B cell (primary cell): ENCODE data around the gene NFKBIZ. TPM values are rescaled to one million over a fixed set of nuclear protein-coding genes. Genes with fewer than 3 reads are reported as not detected.

Experiments used
- ATAC-seq: fragments of 200-7000 bp; cut with Tn5 transposase; one replicate; pipeline ENCODE4 v1.10.0; 2021; ENCODE audit warnings: low read depth, mild to moderate bottlenecking, moderate number of reproducible peaks, moderate library complexity
- CTCF ChIA-PET: fragments of 350-600 bp; sonication (Branson Sonifier 250); formaldehyde crosslinking; loops from one replicate; lab custom pipeline; 2021; ENCODE audit warnings: antibody characterized with exemption, inconsistent platforms; lab: Charles Lee
- POLR2A ChIA-PET: fragments of 350-600 bp; sonication (Branson Sonifier 250); formaldehyde crosslinking; loops from one replicate; lab custom pipeline; 2021; ENCODE audit warnings: antibody characterized with exemption; lab: Charles Lee
- DNase-seq: peaks from one replicate; pipeline ENCODE4 v3.0.0; 2013
- H2AFZ ChIP-seq: 2 replicates; pipeline ENCODE4 v1.6.1; 2012; ENCODE audit warnings: mild to moderate bottlenecking, low read depth, low read length; ENCODE audit not compliant: insufficient read depth, poor library complexity, severe bottlenecking
- H3K27ac ChIP-seq, 2 donors: 1 replicate in 1 of 2; 2 replicates in 1 of 2; pipeline ENCODE4 v1.5.1; 2012 to 2013; ENCODE audit warnings: low read length in 2 of 2, mild to moderate bottlenecking in 2 of 2, moderate library complexity in 1 of 2
- H3K27me3 ChIP-seq, 4 experiments: fragments of 200-600 bp in 1 of 4; sonication (generic) in 1 of 4; replicated peaks in 1 of 4; 1 replicate in 2 of 4; 2 replicates in 2 of 4; pipeline versions ENCODE4 v1.6.1 to v1.7.0; 2013 to 2016; ENCODE audit warnings: low read length in 3 of 4, mild to moderate bottlenecking in 2 of 4, mixed read lengths in 1 of 4, moderate library complexity in 1 of 4; ENCODE audit not compliant: insufficient read depth in 4 of 4, control insufficient read depth in 3 of 4; ENCODE audit errors: control extremely low read depth in 1 of 4
- H3K36me3 ChIP-seq, 2 experiments: replicated peaks in 1 of 2; 1 replicate in 1 of 2; 2 replicates in 1 of 2; pipeline versions ENCODE4 v1.6.1 to v1.7.1; 2013; ENCODE audit warnings: low read length in 1 of 2; ENCODE audit not compliant: insufficient read depth in 2 of 2, control insufficient read depth in 1 of 2; ENCODE audit errors: control extremely low read depth in 1 of 2, extremely low read depth in 1 of 2
- H3K4me1 ChIP-seq, 2 donors: fragments of 200-600 bp in 1 of 2; sonication (generic) in 1 of 2; 1 replicate in 1 of 2; 2 replicates in 1 of 2; pipeline versions ENCODE4 v1.5.1 to v1.6.1; 2013 to 2017; ENCODE audit warnings: low read length in 2 of 2; ENCODE audit not compliant: control insufficient read depth in 2 of 2, insufficient read depth in 2 of 2
- H3K4me2 ChIP-seq: replicated peaks from 2 replicates; pipeline ENCODE3; 2012; ENCODE audit warnings: mild to moderate bottlenecking, low read depth, low read length; ENCODE audit not compliant: poor library complexity, severe bottlenecking
- H3K4me3 ChIP-seq, 5 experiments: fragments of 200-600 bp in 1 of 5; sonication (generic) in 1 of 5; 1 replicate in 3 of 5; 2 replicates in 2 of 5; pipeline versions ENCODE4 v1.5.1 to v1.7.0; 2011 to 2016; ENCODE audit warnings: low read length in 4 of 5, mild to moderate bottlenecking in 4 of 5, low read depth in 2 of 5, control low read depth in 1 of 5, moderate library complexity in 1 of 5; ENCODE audit not compliant: insufficient read depth in 1 of 5; ENCODE audit errors: control extremely low read depth in 1 of 5, extremely low read depth in 1 of 5
- H3K79me2 ChIP-seq: fragments of 200-600 bp; sonication (generic); one replicate; pipeline ENCODE4 v1.6.0; 2016; ENCODE audit warnings: low read length; ENCODE audit not compliant: control insufficient read depth, insufficient read depth
- H3K9ac ChIP-seq: fragments of 200-600 bp; sonication (generic); 2 replicates; pipeline ENCODE4 v1.6.1; 2017; ENCODE audit warnings: mild to moderate bottlenecking, low read length, moderate library complexity
- H3K9me3 ChIP-seq, 3 donors: one replicate each; pipeline versions ENCODE4 v1.6.1 to v1.7.1; 2013; ENCODE audit warnings: low read length in 2 of 3; ENCODE audit not compliant: control insufficient read depth in 2 of 3, insufficient read depth in 1 of 3; ENCODE audit errors: control extremely low read depth in 1 of 3
- H4K20me1 ChIP-seq: 2 replicates; pipeline ENCODE4 v1.6.0; 2012; ENCODE audit warnings: mild to moderate bottlenecking, low read length; ENCODE audit not compliant: insufficient read depth, control insufficient read depth, poor library complexity, severe bottlenecking
- H3K27ac Mint-ChIP-seq: one replicate; pipeline ENCODE4 v1.8.0; 2021; ENCODE audit warnings: mixed read lengths
- H3K27me3 Mint-ChIP-seq: one replicate; pipeline ENCODE4 v1.8.0; 2021; ENCODE audit warnings: mixed read lengths
- H3K4me1 Mint-ChIP-seq: one replicate; pipeline ENCODE4 v1.8.0; 2021; ENCODE audit warnings: mixed read lengths
- H3K4me3 Mint-ChIP-seq: one replicate; pipeline ENCODE4 v1.8.0; 2021; ENCODE audit warnings: mixed read lengths
- H3K9me3 Mint-ChIP-seq: one replicate; pipeline ENCODE4 v1.8.0; 2022; ENCODE audit warnings: mixed read lengths; ENCODE audit not compliant: insufficient read depth
- EZH2 ChIP-seq: IDR thresholded peaks from 2 replicates; pipeline ENCODE4 v1.6.1; 2012; ENCODE audit warnings: borderline replicate concordance, low read depth, mild to moderate bottlenecking, moderate library complexity, low read length; ENCODE audit not compliant: insufficient read depth, poor library complexity, severe bottlenecking
- WGBS: methylation state at CpG from one replicate; pipeline ENCODE4 v1.1.5; 2013; ENCODE audit warnings: missing lambda C conversion rate; ENCODE audit not compliant: insufficient coverage; 5-methylcytosine and 5-hydroxymethylcytosine counted together
- intact Hi-C: fragments of 100-400 bp; cut with micrococcal nuclease; formaldehyde crosslinking; loops from one replicate; pipeline ENCODE4 v1.10.0; 2022
- polyA plus RNA-seq: library from polyadenylated mRNA; depleted of rRNA; stranded (reverse); fragments of >200 nt; gene quantifications from 2 replicates; pipeline ENCODE4 v1.2.3, GENCODE V29; 2012
- total RNA-seq, 2 donors: library from RNA; stranded (reverse); fragments of 120-200 nt in 1 of 2; gene quantifications; 1 replicate in 1 of 2; 2 replicates in 1 of 2; pipeline versions ENCODE4 v1.2.3 to v1.2.4, GENCODE V29; 2013 to 2022
- TF ChIP-seq, protein P1 (sequence below): fragments of 200-600 bp; IDR thresholded peaks from one replicate; pipeline ENCODE4 v1.8.0; 2022; ENCODE audit warnings: antibody characterized with exemption, mild to moderate bottlenecking

Gene NFKBIZ
- total and polyA plus RNA-seq, 2 donors (not counting 1 experiment from before 2014, with no cell fraction given): 114 to 157 TPM

DNA sequence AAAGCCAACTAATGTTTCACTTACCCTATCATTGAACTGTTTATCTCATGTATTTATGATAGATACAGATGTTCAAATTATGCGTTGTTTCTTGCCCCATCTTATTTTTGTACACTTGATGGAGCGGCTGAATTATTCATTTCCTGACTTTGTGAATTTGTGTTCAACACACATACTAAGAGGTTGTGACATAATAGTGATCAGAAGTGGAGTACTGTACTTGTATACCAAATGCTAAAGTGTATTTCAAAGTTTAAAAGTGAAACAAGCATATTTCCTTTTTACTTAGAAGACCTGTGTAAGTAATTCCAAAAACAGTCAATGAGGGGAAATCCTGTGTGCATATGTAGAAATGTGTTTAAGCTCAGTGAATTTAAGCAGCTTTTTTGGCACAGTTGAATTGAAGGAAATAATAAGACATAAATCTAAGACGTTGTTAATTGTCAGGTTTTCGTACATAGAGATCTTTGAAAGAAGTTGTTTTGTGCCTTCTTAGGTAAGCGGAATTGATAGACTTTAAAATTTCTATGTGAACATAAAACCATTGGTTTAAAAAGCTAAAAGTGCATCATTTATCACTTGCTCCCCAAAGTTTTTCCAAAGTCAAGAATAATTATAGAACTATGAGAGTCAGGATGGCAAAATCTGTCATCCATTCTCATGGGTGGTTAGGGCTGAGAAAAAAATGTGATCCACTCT is 1.9 kb downstream of the NFKBIZ start:
- TF ChIP-seq, protein P1, sequence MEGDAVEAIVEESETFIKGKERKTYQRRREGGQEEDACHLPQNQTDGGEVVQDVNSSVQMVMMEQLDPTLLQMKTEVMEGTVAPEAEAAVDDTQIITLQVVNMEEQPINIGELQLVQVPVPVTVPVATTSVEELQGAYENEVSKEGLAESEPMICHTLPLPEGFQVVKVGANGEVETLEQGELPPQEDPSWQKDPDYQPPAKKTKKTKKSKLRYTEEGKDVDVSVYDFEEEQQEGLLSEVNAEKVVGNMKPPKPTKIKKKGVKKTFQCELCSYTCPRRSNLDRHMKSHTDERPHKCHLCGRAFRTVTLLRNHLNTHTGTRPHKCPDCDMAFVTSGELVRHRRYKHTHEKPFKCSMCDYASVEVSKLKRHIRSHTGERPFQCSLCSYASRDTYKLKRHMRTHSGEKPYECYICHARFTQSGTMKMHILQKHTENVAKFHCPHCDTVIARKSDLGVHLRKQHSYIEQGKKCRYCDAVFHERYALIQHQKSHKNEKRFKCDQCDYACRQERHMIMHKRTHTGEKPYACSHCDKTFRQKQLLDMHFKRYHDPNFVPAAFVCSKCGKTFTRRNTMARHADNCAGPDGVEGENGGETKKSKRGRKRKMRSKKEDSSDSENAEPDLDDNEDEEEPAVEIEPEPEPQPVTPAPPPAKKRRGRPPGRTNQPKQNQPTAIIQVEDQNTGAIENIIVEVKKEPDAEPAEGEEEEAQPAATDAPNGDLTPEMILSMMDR: no peak
- no peak for TF ChIP-seq EZH2
- H3K79me2 ChIP-seq: peaks cover 45% of the 10 kb centered on the region
- no peak overlapping the region for H2AFZ ChIP-seq
- DNase-seq (no peak), ATAC-seq (no peak)
- no peaks in the 10 kb centered on the region for H3K27me3 Mint-ChIP-seq
- peak overlapping the region; percentile 97 for H3K9ac ChIP-seq
- H3K4me2 ChIP-seq: peak overlapping the region; percentile 75
- H3K9me3 ChIP-seq: no peaks in the 10 kb centered on the region
- H3K27ac ChIP-seq: peak overlapping the region; percentile 84 to 92
- peak overlapping the region; percentile 87 to 100 (median 94) for H3K4me3 ChIP-seq
- peak overlapping the region; percentile 99 for H3K4me3 Mint-ChIP-seq
- peaks cover 18 to 36% of the 10 kb centered on the region in 2 donors for H3K4me1 ChIP-seq
- H3K4me1 Mint-ChIP-seq: peaks cover 57% of the 10 kb centered on the region
- no CpG with 5 or more reads among the region's 5 CpGs for WGBS
- POLR2A ChIA-PET: interaction anchor here (0.5 kb wide), 1 partner anchor 82 kb away, joined by 3 read pairs; no protein-coding TSS in a partner anchor
- intact Hi-C loops: loop anchor here (5.0 kb wide), 4 partner anchors 34 to 206 kb away; partner anchors contain the start of gene ZBTB11
- CTCF ChIA-PET: interaction anchor here (1.0 to 3.4 kb wide), 6 partner anchors 38 to 378 kb away, joined by 3 to 25 read pairs (median 11); no protein-coding TSS in a partner anchor
- peak overlapping the region; percentile 96 for H3K27ac Mint-ChIP-seq
- H3K9me3 Mint-ChIP-seq: no peaks in the 10 kb centered on the region
- H3K36me3 ChIP-seq: peaks cover 17 to 41% of the 10 kb centered on the region in 2 experiments
- peaks cover 44% of the 10 kb centered on the region for H4K20me1 ChIP-seq
- no peaks in the 10 kb centered on the region for H3K27me3 ChIP-seq
